NB4 (cell line): ENCODE measurements around the gene RAB11FIP2.

Experiments used
- DNase-seq: peaks from one replicate; pipeline ENCODE4 v3.0.0; 2010; ENCODE audit warnings: low read depth
- H3K4me3 ChIP-seq: one replicate; pipeline ENCODE4 v1.5.1; 2011; ENCODE audit warnings: mild to moderate bottlenecking, low read depth, low read length, moderate library complexity
- MYC ChIP-seq: IDR thresholded peaks from 2 replicates; pipeline ENCODE4 v1.6.1; 2011; ENCODE audit warnings: low read depth, low read length
- POLR2A ChIP-seq: IDR thresholded peaks from 2 replicates; pipeline ENCODE4 v1.6.1; 2011; ENCODE audit warnings: mild to moderate bottlenecking; ENCODE audit not compliant: insufficient read length; ENCODE audit errors: extremely low read depth
- TF ChIP-seq, protein P1 (sequence below): IDR thresholded peaks from 2 replicates; pipeline ENCODE4 v1.6.1; 2011; ENCODE audit warnings: low read depth, low read length
- TF ChIP-seq, protein P2 (sequence below): IDR thresholded peaks from one replicate; pipeline ENCODE4 v1.5.1; 2012; ENCODE audit warnings: low read depth, low read length

Gene RAB11FIP2, protein sequence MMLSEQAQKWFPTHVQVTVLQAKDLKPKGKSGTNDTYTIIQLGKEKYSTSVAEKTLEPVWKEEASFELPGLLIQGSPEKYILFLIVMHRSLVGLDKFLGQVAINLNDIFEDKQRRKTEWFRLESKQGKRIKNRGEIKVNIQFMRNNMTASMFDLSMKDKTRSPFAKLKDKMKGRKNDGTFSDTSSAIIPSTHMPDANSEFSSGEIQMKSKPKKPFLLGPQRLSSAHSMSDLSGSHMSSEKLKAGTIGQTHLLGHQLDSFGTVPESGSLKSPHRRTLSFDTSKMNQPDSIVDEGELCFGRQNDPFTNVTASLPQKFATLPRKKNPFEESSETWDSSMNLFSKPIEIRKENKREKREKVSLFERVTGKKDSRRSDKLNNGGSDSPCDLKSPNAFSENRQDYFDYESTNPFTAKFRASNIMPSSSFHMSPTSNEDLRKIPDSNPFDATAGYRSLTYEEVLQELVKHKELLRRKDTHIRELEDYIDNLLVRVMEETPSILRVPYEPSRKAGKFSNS

DNA sequence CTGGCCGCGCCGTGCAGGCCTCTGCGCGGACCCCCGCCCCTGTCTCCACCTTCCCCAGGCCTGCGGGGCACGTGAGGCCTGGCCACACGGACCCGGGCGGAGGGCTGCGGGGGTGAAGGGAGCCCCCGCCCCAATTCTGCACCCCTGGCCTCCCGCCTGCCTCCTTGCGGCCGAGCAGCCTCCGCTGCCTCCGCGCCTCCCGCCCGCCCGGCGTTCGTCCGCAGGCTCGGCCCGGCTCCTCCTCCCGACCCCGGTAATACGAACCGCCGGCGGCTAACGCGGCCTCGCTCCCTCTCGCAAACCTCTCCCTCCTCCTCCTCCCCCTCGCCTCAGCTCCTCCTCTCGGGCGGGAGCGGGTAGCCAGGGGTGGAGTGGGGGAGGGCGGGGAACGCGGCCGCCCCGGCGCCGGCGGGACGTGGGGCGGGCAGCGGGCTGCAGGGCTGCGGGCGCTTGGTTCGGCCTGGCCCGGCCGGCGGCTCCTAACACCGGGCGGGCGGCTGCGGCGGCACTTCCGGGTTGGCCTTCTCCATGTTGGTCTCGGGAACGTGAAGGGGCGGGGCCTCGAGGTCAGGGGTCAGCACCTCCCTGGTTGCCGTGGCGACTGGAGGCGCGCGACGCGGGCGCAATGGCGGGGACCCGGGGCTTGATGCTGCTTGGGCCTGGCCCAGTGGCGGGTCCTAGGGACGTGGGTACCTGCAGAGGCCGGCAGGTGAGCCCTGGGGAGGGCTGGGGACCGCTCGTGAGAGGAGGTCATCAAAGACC lies at the start of gene RAB11FIP2:
Gene RAB11FIP2, minus strand, starts transcription at position 547 of the 762 bp plus-strand sequence. CDS start 778 bp downstream, outside the sequence.
- TF ChIP-seq, protein P1, sequence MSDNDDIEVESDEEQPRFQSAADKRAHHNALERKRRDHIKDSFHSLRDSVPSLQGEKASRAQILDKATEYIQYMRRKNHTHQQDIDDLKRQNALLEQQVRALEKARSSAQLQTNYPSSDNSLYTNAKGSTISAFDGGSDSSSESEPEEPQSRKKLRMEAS = peak; percentile 62
- TF ChIP-seq, protein P2, sequence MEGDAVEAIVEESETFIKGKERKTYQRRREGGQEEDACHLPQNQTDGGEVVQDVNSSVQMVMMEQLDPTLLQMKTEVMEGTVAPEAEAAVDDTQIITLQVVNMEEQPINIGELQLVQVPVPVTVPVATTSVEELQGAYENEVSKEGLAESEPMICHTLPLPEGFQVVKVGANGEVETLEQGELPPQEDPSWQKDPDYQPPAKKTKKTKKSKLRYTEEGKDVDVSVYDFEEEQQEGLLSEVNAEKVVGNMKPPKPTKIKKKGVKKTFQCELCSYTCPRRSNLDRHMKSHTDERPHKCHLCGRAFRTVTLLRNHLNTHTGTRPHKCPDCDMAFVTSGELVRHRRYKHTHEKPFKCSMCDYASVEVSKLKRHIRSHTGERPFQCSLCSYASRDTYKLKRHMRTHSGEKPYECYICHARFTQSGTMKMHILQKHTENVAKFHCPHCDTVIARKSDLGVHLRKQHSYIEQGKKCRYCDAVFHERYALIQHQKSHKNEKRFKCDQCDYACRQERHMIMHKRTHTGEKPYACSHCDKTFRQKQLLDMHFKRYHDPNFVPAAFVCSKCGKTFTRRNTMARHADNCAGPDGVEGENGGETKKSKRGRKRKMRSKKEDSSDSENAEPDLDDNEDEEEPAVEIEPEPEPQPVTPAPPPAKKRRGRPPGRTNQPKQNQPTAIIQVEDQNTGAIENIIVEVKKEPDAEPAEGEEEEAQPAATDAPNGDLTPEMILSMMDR = peak; percentile 10
- TF ChIP-seq MYC (0 out of 2 replicates have a peak, but pooled peaks have one; percentile 37), POLR2A (peak; percentile 64)
- peak; percentile 94 for DNase-seq

DNA sequence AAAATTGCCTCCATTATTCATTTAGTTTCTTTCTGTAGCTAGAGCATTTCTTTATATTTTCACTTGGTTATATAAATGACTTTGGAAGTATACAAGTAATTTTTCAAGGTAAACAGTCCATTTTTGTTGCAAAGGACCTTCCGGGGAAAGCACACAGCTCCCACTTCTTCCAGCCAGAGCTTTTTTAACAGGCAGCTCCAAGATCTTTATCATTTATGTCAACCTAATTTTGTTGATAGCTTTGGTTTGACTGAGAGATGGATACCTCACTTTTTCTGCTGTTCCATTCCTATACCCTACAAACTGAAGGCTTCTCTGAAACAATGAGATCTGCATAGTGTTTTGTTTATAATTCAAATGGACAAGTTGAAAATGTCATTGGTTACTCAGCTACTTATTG lies 49.3 kb upstream of the RAB11FIP2 start:
- H3K4me3 ChIP-seq = no peak overlapping the region
- no peak for TF ChIP-seq MYC
- TF ChIP-seq, protein P1 = no peak
- TF ChIP-seq, protein P2 = no peak
- no peak for TF ChIP-seq POLR2A
- no peak for DNase-seq

More for the DNA sequence above, at the start of gene RAB11FIP2:
- peak within 1 kb of the TSS; percentile 86 for H3K4me3 ChIP-seq

DNA sequence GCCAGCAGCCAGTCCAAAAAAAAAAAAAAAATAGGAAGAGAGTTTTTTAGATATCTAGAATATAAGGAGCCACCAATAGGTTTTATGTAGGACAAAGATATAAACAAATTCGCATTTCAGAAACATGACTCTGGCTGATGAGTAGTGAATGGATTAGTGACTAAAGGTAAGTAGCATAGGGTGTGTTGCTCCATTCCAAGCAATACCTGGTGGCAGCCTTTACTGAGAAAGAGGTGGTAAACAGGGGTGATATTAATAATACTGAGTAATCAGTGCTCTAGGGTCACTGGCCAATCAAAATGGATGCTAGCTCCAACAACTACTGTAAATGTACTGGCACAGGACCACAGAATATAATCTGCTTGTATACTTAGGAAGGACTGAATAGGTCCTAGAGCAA lies 45.5 kb upstream of the RAB11FIP2 start:
- TF ChIP-seq, protein P2 = no peak
- TF ChIP-seq, protein P1 = no peak
- no peak for TF ChIP-seq MYC
- no peak for TF ChIP-seq POLR2A
- H3K4me3 ChIP-seq = no peak overlapping the region
- no peak for DNase-seq

DNA sequence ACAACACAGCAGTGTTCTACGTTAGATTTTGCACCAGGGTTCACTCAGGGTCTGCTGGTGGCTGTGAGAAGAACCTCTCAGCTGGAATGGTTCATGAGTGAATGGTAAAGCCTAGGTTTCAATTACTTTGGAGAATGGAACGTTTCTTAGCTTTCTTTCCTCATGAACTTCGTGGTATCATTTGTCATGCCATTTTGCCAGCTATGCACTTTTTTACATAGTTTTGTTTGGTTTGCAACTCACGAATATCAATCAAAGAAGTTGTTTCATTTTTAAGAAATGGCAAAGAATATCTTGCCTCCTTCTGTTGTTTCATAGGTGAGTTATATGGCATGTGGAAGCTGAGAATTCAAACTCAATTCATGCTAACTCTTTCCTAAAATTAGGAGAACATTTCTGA lies 34.1 kb upstream of the RAB11FIP2 start:
- TF ChIP-seq, protein P1 = no peak
- TF ChIP-seq MYC (no peak), POLR2A (no peak)
- TF ChIP-seq, protein P2 = no peak
- no peak for DNase-seq
- no peak overlapping the region for H3K4me3 ChIP-seq

DNA sequence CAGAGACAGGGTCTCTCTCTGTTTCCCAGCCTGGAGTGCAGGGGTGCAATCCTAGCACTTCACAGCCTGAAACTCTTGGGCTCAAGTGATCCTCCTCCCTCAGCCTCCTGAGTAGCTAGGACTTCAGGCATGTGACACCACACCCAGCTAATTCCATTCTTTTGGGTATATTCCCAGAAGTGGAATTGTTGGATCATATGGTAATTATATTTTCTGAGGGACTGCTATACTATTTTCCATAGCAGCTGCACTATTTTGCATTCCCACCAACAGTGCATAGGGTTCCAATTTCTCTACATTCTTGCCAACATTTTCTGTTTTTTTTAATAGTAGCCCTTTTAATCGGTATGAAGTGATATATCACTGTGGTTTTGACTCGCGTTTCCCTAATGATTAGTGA lies 30.0 kb upstream of the RAB11FIP2 start:
- DNase-seq = no peak
- no peak for TF ChIP-seq POLR2A
- TF ChIP-seq, protein P1 = no peak
- no peak for TF ChIP-seq MYC
- TF ChIP-seq, protein P2 = no peak
- no peak overlapping the region for H3K4me3 ChIP-seq
